ENCODE results near the gene DES.

DNA sequence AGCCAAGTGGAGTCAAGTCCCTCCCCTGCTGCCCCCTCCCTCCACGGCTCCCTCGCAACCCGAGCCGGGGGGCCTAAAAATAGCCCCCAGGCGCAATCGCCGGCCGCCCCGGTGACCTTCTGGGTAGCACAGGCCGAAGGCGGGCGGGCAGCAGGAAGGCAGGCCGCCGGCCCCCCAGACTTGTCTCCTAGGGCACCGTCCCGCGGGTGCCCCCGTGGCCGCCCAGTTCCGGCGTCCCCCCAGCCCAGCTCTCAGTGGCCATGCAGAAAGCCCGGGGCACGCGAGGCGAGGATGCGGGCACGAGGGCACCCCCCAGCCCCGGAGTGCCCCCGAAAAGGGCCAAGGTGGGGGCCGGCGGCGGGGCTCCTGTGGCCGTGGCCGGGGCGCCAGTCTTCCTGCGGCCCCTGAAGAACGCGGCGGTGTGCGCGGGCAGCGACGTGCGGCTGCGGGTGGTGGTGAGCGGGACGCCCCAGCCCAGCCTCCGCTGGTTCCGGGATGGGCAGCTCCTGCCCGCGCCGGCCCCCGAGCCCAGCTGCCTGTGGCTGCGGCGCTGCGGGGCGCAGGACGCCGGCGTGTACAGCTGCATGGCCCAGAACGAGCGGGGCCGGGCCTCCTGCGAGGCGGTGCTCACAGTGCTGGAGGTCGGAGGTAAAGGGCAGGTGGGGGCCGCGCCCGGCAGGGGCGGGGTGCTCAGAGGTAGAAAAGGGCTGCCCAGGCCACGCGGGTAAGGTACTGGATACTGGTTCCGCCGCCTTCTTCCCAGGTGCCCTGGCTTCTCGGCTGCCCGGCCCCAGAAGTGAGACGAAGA, 16.7 kb downstream of the DES start, which contains the start of gene SPEG:
- TF ChIP-seq, protein P1, sequence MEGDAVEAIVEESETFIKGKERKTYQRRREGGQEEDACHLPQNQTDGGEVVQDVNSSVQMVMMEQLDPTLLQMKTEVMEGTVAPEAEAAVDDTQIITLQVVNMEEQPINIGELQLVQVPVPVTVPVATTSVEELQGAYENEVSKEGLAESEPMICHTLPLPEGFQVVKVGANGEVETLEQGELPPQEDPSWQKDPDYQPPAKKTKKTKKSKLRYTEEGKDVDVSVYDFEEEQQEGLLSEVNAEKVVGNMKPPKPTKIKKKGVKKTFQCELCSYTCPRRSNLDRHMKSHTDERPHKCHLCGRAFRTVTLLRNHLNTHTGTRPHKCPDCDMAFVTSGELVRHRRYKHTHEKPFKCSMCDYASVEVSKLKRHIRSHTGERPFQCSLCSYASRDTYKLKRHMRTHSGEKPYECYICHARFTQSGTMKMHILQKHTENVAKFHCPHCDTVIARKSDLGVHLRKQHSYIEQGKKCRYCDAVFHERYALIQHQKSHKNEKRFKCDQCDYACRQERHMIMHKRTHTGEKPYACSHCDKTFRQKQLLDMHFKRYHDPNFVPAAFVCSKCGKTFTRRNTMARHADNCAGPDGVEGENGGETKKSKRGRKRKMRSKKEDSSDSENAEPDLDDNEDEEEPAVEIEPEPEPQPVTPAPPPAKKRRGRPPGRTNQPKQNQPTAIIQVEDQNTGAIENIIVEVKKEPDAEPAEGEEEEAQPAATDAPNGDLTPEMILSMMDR (IDR thresholded peaks at IDR 0.05; ENCODE audit: low read depth, low read length): no peak
- no peak for TF ChIP-seq EZH2phosphoT487 (IDR thresholded peaks at IDR 0.05; ENCODE audit: low read depth)
